Activated naive CD4-positive, alpha-beta T cell treated with anti-CD3 and anti-CD28 coated beads, Interleukin-2, amount 50 U/mL, for 16 hours (primary cell): ENCODE measurements around the gene ZNF22.

Experiments
- DNase-seq: peaks from one replicate; pipeline ENCODE4 v3.0.0-alpha.2; 2020

The ZNF22 gene

DNA sequence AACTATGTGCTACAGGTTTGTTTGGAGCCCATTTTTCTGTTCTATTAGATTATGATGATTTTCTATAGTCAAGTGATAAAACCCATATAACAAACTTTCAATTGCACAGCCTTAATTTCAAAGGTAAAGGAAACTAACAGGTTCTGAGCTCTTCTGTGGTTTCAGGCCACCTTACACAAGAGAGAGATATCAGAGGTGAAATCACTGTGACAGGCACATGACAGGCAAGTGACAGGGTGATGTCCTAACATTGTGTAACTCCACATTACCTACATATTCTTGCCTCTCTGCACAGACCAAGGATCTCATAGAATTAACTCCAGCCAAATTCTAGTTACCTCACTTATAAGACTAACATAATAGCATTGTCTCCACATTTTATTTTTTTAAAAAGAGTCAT lies 35.0 kb downstream of the ZNF22 start:
- DNase-seq = no peak

GRCh38 chr10:45040921-45041542 lies 40.3 kb downstream of the ZNF22 start:
- DNase-seq = no peak

DNA sequence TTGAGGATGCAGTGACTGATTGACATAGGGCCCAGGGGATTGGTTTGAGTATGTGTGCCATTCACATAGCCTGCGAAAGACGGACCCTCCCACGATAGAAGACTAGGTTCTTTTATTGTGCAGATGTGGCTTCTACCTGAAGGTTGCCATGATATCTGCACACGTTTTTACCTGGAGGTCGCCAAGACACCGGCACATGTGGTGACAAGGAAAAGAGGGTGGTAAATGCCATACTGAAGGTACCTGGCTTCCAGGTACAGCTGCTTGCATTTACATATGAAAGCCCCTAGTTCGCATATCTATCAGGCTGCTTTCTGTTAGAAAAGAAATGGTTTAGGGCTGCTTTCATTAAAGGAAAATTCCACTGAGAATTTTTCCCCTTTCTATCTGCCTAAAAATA lies 43.6 kb downstream of the ZNF22 start:
- no peak for DNase-seq

DNA sequence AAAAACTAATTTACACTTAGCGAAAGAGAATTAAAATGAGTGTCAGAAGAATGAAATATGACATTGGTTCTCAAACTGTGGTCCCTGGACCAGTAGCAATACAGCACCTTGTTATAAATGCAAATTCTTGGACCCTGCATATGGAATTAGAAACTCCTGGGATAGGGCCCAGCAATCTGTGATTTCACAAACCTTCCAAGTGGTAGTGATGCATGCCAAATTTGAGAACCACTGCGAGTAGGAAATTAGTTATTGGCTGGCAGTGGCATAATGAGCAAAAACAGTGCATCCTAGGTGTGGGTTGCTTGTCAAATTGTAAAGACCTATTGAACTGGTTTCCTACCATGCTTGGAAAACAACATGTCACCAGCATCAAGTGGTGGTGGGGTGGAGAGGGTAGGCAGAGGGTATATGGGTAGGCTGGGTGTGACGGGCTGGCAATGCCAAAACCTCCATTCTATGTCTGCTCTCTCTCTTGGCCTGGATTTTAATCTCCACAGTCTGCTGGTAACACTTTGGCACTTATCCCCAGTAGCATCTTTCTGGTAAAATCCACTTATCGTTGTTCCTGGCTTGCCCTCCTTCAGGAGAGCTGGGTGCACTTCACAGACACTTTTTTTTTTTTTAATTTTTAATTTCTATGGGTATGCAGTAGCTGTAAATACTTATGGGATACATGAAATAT lies 50.0 kb downstream of the ZNF22 start:
- no peak for DNase-seq

- DNase-seq = no peak
Measured at GRCh38 chr10:45052700-45053099, 52.0 kb downstream of the ZNF22 start.

- no peak for DNase-seq
Measured at GRCh38 chr10:45053569-45054100, 52.9 kb downstream of the ZNF22 start.
